ENCODE measurements around the gene FOXP3.

FOXP3 gene

GRCh38 chrX:49270249-49270921 is 5.9 kb upstream of the FOXP3 start:
- peak overlapping the region; percentile 78 for H2AFZ ChIP-seq (ENCODE audit: low read depth, low read length)
- H3K4me3 ChIP-seq (ENCODE audit: low read depth in 1 of 2, low read length in 2 of 2): peak overlapping the region; percentile 47 to 78; a peak in 3 of 4 replicates
- DNase-seq (no peak), ATAC-seq (ENCODE audit: insufficient read depth, low read depth) (no peak)
- no peaks in the 10 kb centered on the region for H3K27me3 ChIP-seq (ENCODE audit: insufficient read depth, low read length, poor library complexity)
- H3K27ac ChIP-seq (ENCODE audit: low read length): peak overlapping the region; percentile 71
- TF ChIP-seq EZH2 (IDR thresholded peaks at IDR 0.05; ENCODE audit: borderline replicate concordance, low read depth, low read length, severe bottlenecking) (no peak), CTCF (IDR thresholded peaks at IDR 0.05; ENCODE audit: borderline replicate concordance, extremely low read depth, low read length, poor library complexity, severe bottlenecking) (no peak)
- H3K36me3 ChIP-seq (ENCODE audit: insufficient read depth, low read length): peaks cover 9% of the 10 kb centered on the region
- no peaks in the 10 kb centered on the region for H3K9me3 ChIP-seq (ENCODE audit: insufficient read depth, low read length, severe bottlenecking)
- peak overlapping the region; percentile 98 for H3K4me2 ChIP-seq (ENCODE audit: insufficient read depth, low read length)
- peaks cover 5% of the 10 kb centered on the region; the same call in 1 of the 2 replicates for H4K20me1 ChIP-seq (ENCODE audit: insufficient read depth, low read length)
- peak overlapping the region; percentile 94 for H3K9ac ChIP-seq (ENCODE audit: low read depth, low read length)
- peaks cover 39% of the 10 kb centered on the region for H3K4me1 ChIP-seq (ENCODE audit: insufficient read depth, low read length)
- H3K79me2 ChIP-seq (ENCODE audit: insufficient read depth, low read length): peaks cover 31% of the 10 kb centered on the region

GRCh38 chrX:49269767-49270248 is 5.3 kb upstream of the FOXP3 start, which contains the start of gene PPP1R3F:
TSS of gene PPP1R3F (plus strand) at chrX:49269793. CDS start at chrX:49269870, 77 bp downstream.
- Histone ChIP-seq H3K4me2 (ENCODE audit: insufficient read depth, low read length) (peak within 1 kb of the TSS; percentile 98), H3K9me3 (ENCODE audit: insufficient read depth, low read length, severe bottlenecking) (no peaks in the 10 kb centered on the region), H3K9ac (ENCODE audit: low read depth, low read length) (peak within 1 kb of the TSS; percentile 94), H4K20me1 (ENCODE audit: insufficient read depth, low read length) (peaks cover 5% of the 10 kb centered on the region; the same call in 1 of the 2 replicates), H3K4me1 (ENCODE audit: insufficient read depth, low read length) (peaks cover 39% of the 10 kb centered on the region), H3K27ac (ENCODE audit: low read length) (peak within 1 kb of the TSS; percentile 94), H2AFZ (ENCODE audit: low read depth, low read length) (peak within 1 kb of the TSS; percentile 88), H3K36me3 (ENCODE audit: insufficient read depth, low read length) (peaks cover 9% of the 10 kb centered on the region), H3K79me2 (ENCODE audit: insufficient read depth, low read length) (peaks cover 31% of the 10 kb centered on the region), H3K4me3 (ENCODE audit: low read depth in 1 of 2, low read length in 2 of 2) (peak within 1 kb of the TSS; percentile 47 to 90; a peak in 3 of 4 replicates), H3K27me3 (ENCODE audit: insufficient read depth, low read length, poor library complexity) (no peaks in the 10 kb centered on the region)
- DNase-seq (no peak), ATAC-seq (ENCODE audit: insufficient read depth, low read depth) (peak; percentile 1; the same call in 1 of the 3 replicates)
- TF ChIP-seq EZH2 (IDR thresholded peaks at IDR 0.05; ENCODE audit: borderline replicate concordance, low read depth, low read length, severe bottlenecking) (no peak), CTCF (IDR thresholded peaks at IDR 0.05; ENCODE audit: borderline replicate concordance, extremely low read depth, low read length, poor library complexity, severe bottlenecking) (no peak)

GRCh38 chrX:49269010-49269766 is 4.7 kb upstream of the FOXP3 start:
- H3K4me1 ChIP-seq (ENCODE audit: insufficient read depth, low read length): peaks cover 39% of the 10 kb centered on the region
- TF ChIP-seq EZH2 (IDR thresholded peaks at IDR 0.05; ENCODE audit: borderline replicate concordance, low read depth, low read length, severe bottlenecking): no peak
- no peak for TF ChIP-seq CTCF (IDR thresholded peaks at IDR 0.05; ENCODE audit: borderline replicate concordance, extremely low read depth, low read length, poor library complexity, severe bottlenecking)

More at GRCh38 chrX:49269010-49269766, 4.7 kb upstream of the FOXP3 start:
- H3K4me2 ChIP-seq (ENCODE audit: insufficient read depth, low read length): peak overlapping the region; percentile 86
- H4K20me1 ChIP-seq (ENCODE audit: insufficient read depth, low read length): peaks cover 5% of the 10 kb centered on the region; the same call in 1 of the 2 replicates
- peaks cover 9% of the 10 kb centered on the region for H3K36me3 ChIP-seq (ENCODE audit: insufficient read depth, low read length)
- H3K9ac ChIP-seq (ENCODE audit: low read depth, low read length): peak overlapping the region; percentile 94
- H3K27me3 ChIP-seq (ENCODE audit: insufficient read depth, low read length, poor library complexity): no peaks in the 10 kb centered on the region
- H3K4me3 ChIP-seq (ENCODE audit: low read depth in 1 of 2, low read length in 2 of 2): peak overlapping the region; percentile 35 to 90; a peak in 3 of 4 replicates
- ATAC-seq (ENCODE audit: insufficient read depth, low read depth) (peak; percentile 87), DNase-seq (peak; percentile 97)
- H2AFZ ChIP-seq (ENCODE audit: low read depth, low read length): peak overlapping the region; percentile 88
- no peaks in the 10 kb centered on the region for H3K9me3 ChIP-seq (ENCODE audit: insufficient read depth, low read length, severe bottlenecking)
- peaks cover 31% of the 10 kb centered on the region for H3K79me2 ChIP-seq (ENCODE audit: insufficient read depth, low read length)
- peak overlapping the region; percentile 94 for H3K27ac ChIP-seq (ENCODE audit: low read length)
